OCI-LY7 (cell line): ENCODE measurements around the gene GSC2. TPM values are rescaled to one million over a fixed set of nuclear protein-coding genes. Genes with fewer than 3 reads are reported as not detected.
A peak's percentile ranks its signal among the peaks of the same experiment; 100 is the strongest.

Experiments used
- BruUV-seq: library from RNA; stranded (reverse); fragments of 400-500 nt; replicated peaks from 2 replicates; lab custom pipeline; 2021; lab: Mats Ljungman, UMichigan
- CTCF ChIA-PET: fragments of 300-600 bp; sonication (Branson Sonifier 250); formaldehyde crosslinking; loops from one replicate; lab custom pipeline; 2022; ENCODE audit warnings: antibody characterized with exemption; ENCODE audit not compliant: unreplicated experiment; lab: Charles Lee
- POLR2A ChIA-PET: fragments of 300-600 bp; sonication (Branson Sonifier 250); formaldehyde crosslinking; loops from one replicate; lab custom pipeline; 2022; ENCODE audit warnings: antibody characterized with exemption; lab: Charles Lee
- DNase-seq: peaks from one replicate; pipeline ENCODE4 v3.0.0-alpha.2; 2015; ENCODE audit warnings: low spot score
- H2AFZ ChIP-seq: fragments of 200-600 bp; sonication (generic), shearing (Covaris generic); 2 replicates; pipeline ENCODE4 v1.6.1; 2014; ENCODE audit warnings: mild to moderate bottlenecking, antibody characterized with exemption, low read length, moderate library complexity
- H3K27ac ChIP-seq: fragments of 200-600 bp; sonication (generic); 2 replicates; pipeline ENCODE4 v1.5.1; 2014; ENCODE audit warnings: mixed run types, low read depth, mild to moderate bottlenecking, moderate library complexity, low read length, inconsistent platforms; ENCODE audit not compliant: poor library complexity, severe bottlenecking
- H3K36me3 ChIP-seq: fragments of 200-600 bp; sonication (generic); 2 replicates; pipeline ENCODE4 v1.6.1; 2014; ENCODE audit warnings: mild to moderate bottlenecking, antibody characterized with exemption, low read length, moderate library complexity, mixed read lengths; ENCODE audit not compliant: insufficient read depth
- H3K4me1 ChIP-seq: fragments of 200-600 bp; sonication (generic); 2 replicates; pipeline ENCODE4 v1.5.1; 2014; ENCODE audit warnings: mild to moderate bottlenecking, low read length; ENCODE audit not compliant: insufficient read depth, poor library complexity, severe bottlenecking
- H3K4me2 ChIP-seq: fragments of 200-600 bp; sonication (generic); 2 replicates; pipeline ENCODE4 v1.6.1; 2014; ENCODE audit warnings: mild to moderate bottlenecking, low read length
- H3K4me3 ChIP-seq: fragments of 200-600 bp; sonication (generic); 2 replicates; pipeline ENCODE4 v1.5.1; 2014; ENCODE audit warnings: mild to moderate bottlenecking, low read depth, low read length; ENCODE audit not compliant: poor library complexity, severe bottlenecking
- H3K79me2 ChIP-seq: fragments of 200-600 bp; sonication (generic); 2 replicates; pipeline ENCODE4 v1.6.1; 2016; ENCODE audit warnings: low read depth, mild to moderate bottlenecking, low read length, moderate library complexity, mixed read lengths; ENCODE audit not compliant: insufficient read depth
- H3K9me2 ChIP-seq: fragments of 200-600 bp; sonication (generic); 2 replicates; pipeline ENCODE4 v1.6.1; 2016; ENCODE audit warnings: mild to moderate bottlenecking, low read length, mixed read lengths; ENCODE audit not compliant: insufficient read depth
- H3K9me3 ChIP-seq: fragments of 200-600 bp; sonication (generic); 2 replicates; pipeline ENCODE4 v1.6.1; 2014; ENCODE audit warnings: mild to moderate bottlenecking, mixed run types, low read length, mixed read lengths
- H4K20me1 ChIP-seq: fragments of 200-600 bp; sonication (generic); 2 replicates; pipeline ENCODE4 v1.6.1; 2014; ENCODE audit warnings: mild to moderate bottlenecking, antibody characterized with exemption, low read length, moderate library complexity, mixed read lengths; ENCODE audit not compliant: insufficient read depth
- CTCF ChIP-seq: fragments of 200-600 bp; sonication (generic); conservative IDR thresholded peaks from 2 replicates; pipeline ENCODE4 v1.5.1; 2014; ENCODE audit warnings: mild to moderate bottlenecking, antibody characterized with exemption, low read length, moderate library complexity, mixed read lengths
- EZH2phosphoT487 ChIP-seq: fragments of 200-600 bp; sonication (generic); IDR thresholded peaks from 2 replicates; pipeline ENCODE4 v1.6.1; 2018; ENCODE audit warnings: low read depth, borderline replicate concordance, mild to moderate bottlenecking, mixed run types, antibody characterized with exemption, low read length, moderate library complexity, mixed read lengths
- intact Hi-C: fragments of 100-400 bp; cut with micrococcal nuclease; formaldehyde crosslinking; loops from one replicate; pipeline ENCODE4 v1.10.0; 2022; ENCODE audit not compliant: unreplicated experiment
- total RNA-seq, 2 experiments: library from RNA; depleted of rRNA in 1 of 2; stranded (reverse); fragments of >200 nt in 1 of 2; shearing (Covaris generic) in 1 of 2; gene quantifications; 2 replicates each; pipeline ENCODE4 v1.2.3, GENCODE V29; 2014 to 2022

Gene GSC2
- total RNA-seq, 2 experiments from 2014 or later, result not detected

GRCh38 chr22:19115628-19116027 is 34.5 kb downstream of the GSC2 start:
- Histone ChIP-seq H3K4me2 (no peak overlapping the region), H3K4me3 (no peak overlapping the region), H3K36me3 (peaks cover 16% of the 10 kb centered on the region; the same call in 1 of the 2 replicates), H4K20me1 (peaks cover 40% of the 10 kb centered on the region), H3K79me2 (peaks cover 93% of the 10 kb centered on the region), H2AFZ (no peak overlapping the region), H3K27ac (no peak overlapping the region), H3K9me3 (no peaks in the 10 kb centered on the region), H3K9me2 (no peaks in the 10 kb centered on the region), H3K4me1 (peaks cover 64% of the 10 kb centered on the region)
- TF ChIP-seq CTCF (peak; percentile 73), EZH2phosphoT487 (no peak)
- CTCF ChIA-PET, result interaction anchor here (1.2 kb wide), 1 partner anchor 29 kb away, joined by 4 read pairs; the partner anchor contains the start of gene ESS2
- POLR2A ChIA-PET, result interaction anchor here (1.3 kb wide), 1 partner anchor 29 kb away, joined by 3 read pairs; the partner anchor contains the start of gene ESS2
- peak; percentile 43 for DNase-seq
- intact Hi-C loops, result loop anchor here (5.0 kb wide), 1 partner anchor 317 kb away; the partner anchor contains the start of genes HIRA and MRPL40
- BruUV-seq, result no TSS peak

- H3K27ac ChIP-seq, result no peak overlapping the region
- no TSS peak for BruUV-seq
- CTCF ChIA-PET, result interaction anchor here (1.2 kb wide), 1 partner anchor 30 kb away, joined by 4 read pairs; the partner anchor contains the start of gene ESS2
Measured at GRCh38 chr22:19114984-19115552, 35.0 kb downstream of the GSC2 start.

More at GRCh38 chr22:19114984-19115552, 35.0 kb downstream of the GSC2 start:
- intact Hi-C loops, result loop anchor here (5.0 kb wide), 1 partner anchor 317 kb away; the partner anchor contains the start of genes HIRA and MRPL40
- Histone ChIP-seq H2AFZ (no peak overlapping the region), H3K36me3 (peaks cover 16% of the 10 kb centered on the region; the same call in 1 of the 2 replicates), H3K4me2 (no peak overlapping the region), H3K9me2 (no peaks in the 10 kb centered on the region), H3K4me3 (no peak overlapping the region), H3K79me2 (peaks cover 89% of the 10 kb centered on the region), H3K4me1 (peaks cover 63% of the 10 kb centered on the region), H3K9me3 (no peaks in the 10 kb centered on the region), H4K20me1 (peaks cover 41% of the 10 kb centered on the region)
- DNase-seq, result no peak
- TF ChIP-seq EZH2phosphoT487 (no peak), CTCF (no peak)
- POLR2A ChIA-PET, result interaction anchor here (1.3 kb wide), 1 partner anchor 30 kb away, joined by 3 read pairs; the partner anchor contains the start of gene ESS2
